Pancreas (tissue), 10 donors: ENCODE results near the gene COL4A1. TPM values are rescaled to one million over a fixed set of nuclear protein-coding genes. Genes with fewer than 3 reads are reported as not detected.

ENCODE experiments used
- ATAC-seq, 4 donors: fragments of 200-7000 bp; cut with Tn5 transposase; one replicate each; pipeline versions ENCODE4 v1.8.0 to v1.9.1; 2020; ENCODE audit warnings: mild to moderate bottlenecking in 4 of 4, moderate library complexity in 4 of 4
- DNase-seq, 6 donors: peaks; one replicate each; pipeline ENCODE4 v3.0.0-alpha.2; 2020
- FAIRE-seq: peaks from 2 replicates; lab custom pipeline; 2012; peaks lifted over from hg19 to GRCh38; lab: Jason Lieb, UNC
- H3K27ac ChIP-seq, 4 donors: fragments of 200-600 bp; sonication (generic); 1 replicate in 3 of 4; 2 replicates in 1 of 4; pipeline versions ENCODE4 v1.5.0 to v1.8.0; 2020
- H3K27me3 ChIP-seq, 4 donors: fragments of 200-600 bp; one replicate each; pipeline ENCODE4 v1.8.0; 2021
- H3K36me3 ChIP-seq, 3 donors: fragments of 200-600 bp; sonication (generic) in 1 of 3; one replicate each; pipeline versions ENCODE4 v1.5.0 to v1.8.0; 2020 to 2021
- H3K4me1 ChIP-seq, 3 donors: fragments of 200-600 bp; one replicate each; pipeline ENCODE4 v1.8.0; 2021
- H3K4me3 ChIP-seq, 4 donors: fragments of 200-600 bp; sonication (generic) in 2 of 4; one replicate each; pipeline versions ENCODE4 v1.5.0 to v1.8.0; 2020 to 2021
- H3K9me3 ChIP-seq, 4 donors: fragments of 200-600 bp; one replicate each; pipeline ENCODE4 v1.8.0; 2021
- CTCF ChIP-seq, 4 donors: fragments of 200-600 bp; sonication (generic) in 3 of 4; IDR thresholded peaks; one replicate each; pipeline versions ENCODE4 v1.5.0 to v1.8.0; 2021; ENCODE audit warnings: antibody characterized with exemption in 4 of 4
- WGBS, 2 donors: extraction: QIAGEN DNeasy Blood & Tissue Kit; methylation state at CpG; one replicate each; pipeline ENCODE4 v1.1.7; 2013; 5-methylcytosine and 5-hydroxymethylcytosine counted together
- intact Hi-C, 3 donors: fragments of 100-400 bp; cut with DNase I; formaldehyde crosslinking; loops; one replicate each; pipeline versions ENCODE4 v1.11.1 to v1.14.2; 2022
- microRNA-seq, 2 donors: library from miRNA; unstranded; fragments of <30 nt; microRNA quantifications; one replicate each; pipeline versions ENCODE4 to v1.1.0, GENCODE V29; 2019 to 2020
- polyA plus RNA-seq, 2 donors: library from polyadenylated mRNA; stranded (reverse); fragments of 200-250 nt; gene quantifications; one replicate each; pipeline ENCODE4 v1.2.3, GENCODE V29; 2013
- total RNA-seq, 6 donors: library from RNA; stranded (reverse); fragmentation: NEBNext Ultra II Directional in 4 of 6; extraction: Animal tissue kit (Norgen Biotek cat#: 25700) in 4 of 6; gene quantifications; one replicate each; pipeline versions ENCODE4 v1.2.1 to v1.2.4, GENCODE V29; 2021 to 2023
- donor health status: healthy with polysubstance abuse.
- donor health status: DM: no; HTN: no; CAD: no; lungs with moderate emphysema.
- donor health status: DM: no; HTN: no; CAD: no.
- donor health status: control.
- donor health status: control.
- donor health status: Bipolar disorder and iron deficiency.
- donor health status: DM: yes; HTN: yes; CAD: no.
- donor health status: DM: no; HTN: no; CAD: no.
- donor health status: DM: no; HTN: no; CAD: no.
- donor health status: DM: yes; HTN: yes; CAD: no.

Gene COL4A1
- total and polyA plus RNA-seq, 8 donors, result 20.7 to 167 (median 35.6) TPM

- WGBS, 2 donors, result 54 to 62% methylated on average over 5 of the region's 5 CpGs
- FAIRE-seq, result no peak
- no peak overlapping the region for H3K4me3 ChIP-seq
- peaks cover 0 to 3% (median 0%) of the 10 kb centered on the region in 3 donors for H3K4me1 ChIP-seq
- H3K36me3 ChIP-seq, result no peaks in the 10 kb centered on the region
- no peaks in the 10 kb centered on the region for H3K27me3 ChIP-seq
- no peak for TF ChIP-seq CTCF (IDR thresholded peaks at IDR 0.05)
- H3K9me3 ChIP-seq, result peaks cover 0 to 3% (median 0%) of the 10 kb centered on the region in 4 donors
- ATAC-seq, result peak in 1 of 4 donors; percentile 18
- intact Hi-C loops, result loop anchor here in 1 of 3 donors (10.0 kb wide), 2 partner anchors 958 to 1138 kb away; no protein-coding TSS in a partner anchor
- DNase-seq, result no peak
- no peak overlapping the region for H3K27ac ChIP-seq
Measured at GRCh38 chr13:110103026-110103425, 203.9 kb downstream of the COL4A1 start.

DNA sequence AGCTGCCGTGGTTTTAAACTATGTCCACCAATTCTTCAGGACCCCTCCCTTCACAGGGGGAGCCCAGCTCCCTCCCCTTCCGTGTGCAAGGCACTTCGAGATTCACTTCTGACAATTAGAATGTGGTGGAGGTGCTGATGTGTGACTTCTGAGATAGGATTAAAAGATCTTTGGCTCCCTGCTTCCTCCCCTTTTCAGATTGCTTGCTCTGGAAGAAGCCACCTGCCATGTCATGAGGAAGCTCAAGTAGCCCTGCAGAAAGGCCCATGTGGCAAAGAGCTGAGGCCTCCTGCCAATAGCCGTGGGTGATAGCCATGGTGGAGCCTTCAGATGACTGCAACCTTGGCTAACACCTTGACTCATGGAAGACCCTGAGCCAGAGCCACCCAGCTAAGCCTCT is 204.9 kb downstream of the COL4A1 start:
- Histone ChIP-seq H3K9me3 (peaks cover 0 to 3% (median 0%) of the 10 kb centered on the region in 4 donors), H3K27ac (no peak overlapping the region), H3K27me3 (no peaks in the 10 kb centered on the region), H3K36me3 (no peaks in the 10 kb centered on the region), H3K4me3 (no peak overlapping the region), H3K4me1 (peaks cover 0 to 3% (median 0%) of the 10 kb centered on the region in 3 donors)
- no peak for FAIRE-seq
- TF ChIP-seq CTCF (IDR thresholded peaks at IDR 0.05), result no peak
- intact Hi-C loops, result loop anchor here in 1 of 3 donors (10.0 kb wide), 2 partner anchors 957 to 1137 kb away; no protein-coding TSS in a partner anchor
- ATAC-seq, result no peak
- WGBS, 2 donors, result 79 to 80% methylated on average over 4 of the region's 4 CpGs
- no peak for DNase-seq

DNA sequence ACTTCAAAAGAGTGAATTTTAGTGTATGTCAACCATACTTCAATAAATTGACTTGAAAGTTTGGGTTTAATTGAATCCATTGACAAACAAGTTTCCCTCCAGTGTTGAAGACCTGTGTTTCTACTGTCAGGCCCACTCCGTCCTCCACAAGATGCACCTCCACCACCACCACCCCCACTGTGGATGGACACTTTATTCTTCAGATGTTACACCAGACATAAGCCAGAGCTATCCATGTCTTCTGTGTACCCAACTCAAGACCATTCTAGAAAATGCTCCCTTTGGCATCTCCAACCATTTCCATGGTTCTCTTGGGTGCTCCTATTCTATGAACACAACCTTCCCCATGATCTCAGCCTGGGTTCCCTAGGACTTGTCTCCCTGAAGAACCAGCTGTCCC is 207.0 kb downstream of the COL4A1 start:
- 68 to 79% methylated on average over 1 of the region's 1 CpG for WGBS, 2 donors
- intact Hi-C loops, result loop anchor here in 1 of 3 donors (10.0 kb wide), 2 partner anchors 955 to 1135 kb away; no protein-coding TSS in a partner anchor
- no peak for ATAC-seq

More for the DNA sequence above, 207.0 kb downstream of the COL4A1 start:
- Histone ChIP-seq H3K4me3 (no peak overlapping the region), H3K4me1 (peaks cover 0 to 6% (median 0%) of the 10 kb centered on the region in 3 donors), H3K36me3 (no peaks in the 10 kb centered on the region), H3K27ac (no peak overlapping the region), H3K27me3 (no peaks in the 10 kb centered on the region), H3K9me3 (peaks cover 0 to 3% (median 0%) of the 10 kb centered on the region in 4 donors)
- FAIRE-seq (no peak), DNase-seq (no peak)
- TF ChIP-seq CTCF (IDR thresholded peaks at IDR 0.05), result no peak

Small RNA genes within 50 kb of the gene (microRNA-seq; reads per million reads assigned to microRNA genes)
- gene MIR8073, result 0 reads per million in 2 donors

Other genes with a start within 250 kb of the COL4A1 start
- gene COL4A2, start 127 bp upstream of the COL4A1 start, total RNA-seq, result 100 to 1,000 TPM in 1 of 6 donors, 10 to 100 TPM in 5; 18.4 to 130 (median 46.9) TPM
- gene COL4A2, start 127 bp upstream of the COL4A1 start, polyA plus RNA-seq, result 10 to 100 TPM; 37.0 to 46.6 TPM